Measurements from ENCODE around the gene DNMT3L.

GRCh38 chr21:44291078-44291935 is 29.6 kb upstream of the DNMT3L start:
- TF ChIP-seq CTCF (IDR thresholded peaks at IDR 0.05) = no peak
- TF ChIP-seq POLR2A (IDR thresholded peaks at IDR 0.05) = no peak

All from body of pancreas (tissue), 4 donors.